ENCODE data around the gene ARAP1. TPM values are rescaled to one million over a fixed set of nuclear protein-coding genes. Genes with fewer than 3 reads are reported as not detected.

The ARAP1 gene
- total and polyA plus RNA-seq, 2 donors (not counting 3 experiments of a cell fraction or from before 2014, with no cell fraction given) = 36.8 to 66.2 TPM

- Histone ChIP-seq H4K20me1 (replicated peaks; ENCODE audit: control insufficient read depth, extremely low read depth, insufficient read depth, low read length) (no peaks in the 10 kb centered on the region), H3K79me2 (ENCODE audit: control insufficient read depth, insufficient read depth, low read length) (no peaks in the 10 kb centered on the region), H3K9me3 (replicated peaks; ENCODE audit: control insufficient read depth, insufficient read depth, low read length) (no peaks in the 10 kb centered on the region), H3K27me3 (ENCODE audit: control insufficient read depth in 2 of 2, insufficient read depth in 2 of 2, low read length in 2 of 2) (no peaks in the 10 kb centered on the region), H3K4me1 (ENCODE audit: control insufficient read depth, extremely low read depth, insufficient read depth, low read length) (no peaks in the 10 kb centered on the region), H3K9me1 (replicated peaks; ENCODE audit: control insufficient read depth, extremely low read depth, insufficient read depth, low read length) (no peaks in the 10 kb centered on the region), H3K27ac (ENCODE audit: insufficient read depth, low read depth, low read length) (no peak overlapping the region), H3K36me3 (ENCODE audit: control insufficient read depth in 2 of 2, extremely low read depth in 1 of 2, insufficient read depth in 2 of 2, low read length in 2 of 2) (peaks cover 0 to 48% of the 10 kb centered on the region in 2 experiments), H3K4me2 (ENCODE audit: insufficient read depth, low read length) (no peak overlapping the region), H3K4me3 (replicated peaks in 1 of 3; ENCODE audit: insufficient read depth in 1 of 3, low read depth in 1 of 3, low read length in 3 of 3) (no peak overlapping the region), H3K9ac (replicated peaks; ENCODE audit: extremely low read depth, insufficient read depth, low read length) (no peak overlapping the region), H2AFZ (ENCODE audit: low read depth, low read length) (no peak overlapping the region)
- no peak for FAIRE-seq
- CTCF ChIA-PET = interaction anchor here (0.6 to 0.9 kb wide), 2 partner anchors 16 to 123 kb away, joined by 3 to 4 read pairs; no protein-coding TSS in a partner anchor
- intact Hi-C loops (cut with micrococcal nuclease) (no loop called here), dilution Hi-C loops (cut with MboI; ENCODE audit: extremely low pct_ligation_motif_present, low sequenced_read_pairs) (no loop called here)
- DNase-seq (ENCODE audit: low read depth, low spot score) = no peak
- TF ChIP-seq GATA2 (IDR thresholded peaks at IDR 0.05; ENCODE audit: insufficient read depth, insufficient read length, low read depth, low read length) (no peak), JUN (IDR thresholded peaks at IDR 0.05; ENCODE audit: borderline replicate concordance, insufficient read depth, insufficient read length, low read depth) (no peak), FOS (IDR thresholded peaks at IDR 0.05; ENCODE audit: borderline replicate concordance, insufficient read depth, low read length) (no peak), MAX (IDR thresholded peaks at IDR 0.05; ENCODE audit: insufficient read depth, insufficient read length) (no peak), EZH2 (IDR thresholded peaks at IDR 0.05; ENCODE audit: borderline replicate concordance, low read depth, low read length, severe bottlenecking) (no peak), POLR2A (IDR thresholded peaks at IDR 0.05; ENCODE audit: low read depth, low read length) (no peak), POLR2AphosphoS5 (IDR thresholded peaks at IDR 0.05; ENCODE audit: insufficient read depth, low read depth, low read length) (no peak), MYC (IDR thresholded peaks at IDR 0.05; ENCODE audit: low read depth, low read length) (no peak)
- TF ChIP-seq, protein P1, sequence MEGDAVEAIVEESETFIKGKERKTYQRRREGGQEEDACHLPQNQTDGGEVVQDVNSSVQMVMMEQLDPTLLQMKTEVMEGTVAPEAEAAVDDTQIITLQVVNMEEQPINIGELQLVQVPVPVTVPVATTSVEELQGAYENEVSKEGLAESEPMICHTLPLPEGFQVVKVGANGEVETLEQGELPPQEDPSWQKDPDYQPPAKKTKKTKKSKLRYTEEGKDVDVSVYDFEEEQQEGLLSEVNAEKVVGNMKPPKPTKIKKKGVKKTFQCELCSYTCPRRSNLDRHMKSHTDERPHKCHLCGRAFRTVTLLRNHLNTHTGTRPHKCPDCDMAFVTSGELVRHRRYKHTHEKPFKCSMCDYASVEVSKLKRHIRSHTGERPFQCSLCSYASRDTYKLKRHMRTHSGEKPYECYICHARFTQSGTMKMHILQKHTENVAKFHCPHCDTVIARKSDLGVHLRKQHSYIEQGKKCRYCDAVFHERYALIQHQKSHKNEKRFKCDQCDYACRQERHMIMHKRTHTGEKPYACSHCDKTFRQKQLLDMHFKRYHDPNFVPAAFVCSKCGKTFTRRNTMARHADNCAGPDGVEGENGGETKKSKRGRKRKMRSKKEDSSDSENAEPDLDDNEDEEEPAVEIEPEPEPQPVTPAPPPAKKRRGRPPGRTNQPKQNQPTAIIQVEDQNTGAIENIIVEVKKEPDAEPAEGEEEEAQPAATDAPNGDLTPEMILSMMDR (IDR thresholded peaks at IDR 0.05; ENCODE audit: extremely low read depth in 1 of 2, insufficient read depth in 1 of 2, low read depth in 1 of 2, low read length in 2 of 2) = no peak
- no TSS peak for BruUV-seq (replicated peaks)
- POLR2A ChIA-PET = no interaction called here
Observed at GRCh38 chr11:72709478-72710238, 42.5 kb downstream of the ARAP1 start.
